GM12865 (cell line): ENCODE results near the gene SCAMP4.

ENCODE experiments used
- DNase-seq: peaks from one replicate; pipeline ENCODE4 v3.0.0; 2010; ENCODE audit warnings: low read depth
- H3K4me3 ChIP-seq: 2 replicates; pipeline ENCODE4 v1.5.1; 2011; ENCODE audit warnings: mild to moderate bottlenecking, low read depth, low read length, control low read depth
- TF ChIP-seq, protein P1 (sequence below): IDR thresholded peaks from 2 replicates; pipeline ENCODE4 v1.5.1; 2011; ENCODE audit warnings: low read length, control low read depth, low read depth, inconsistent platforms; ENCODE audit not compliant: insufficient read depth; ENCODE audit errors: missing control alignments

The SCAMP4 gene

GRCh38 chr19:1889907-1890306 is 15.3 kb upstream of the SCAMP4 start:
- no peak for DNase-seq
- no peak overlapping the region for H3K4me3 ChIP-seq
- TF ChIP-seq, protein P1, sequence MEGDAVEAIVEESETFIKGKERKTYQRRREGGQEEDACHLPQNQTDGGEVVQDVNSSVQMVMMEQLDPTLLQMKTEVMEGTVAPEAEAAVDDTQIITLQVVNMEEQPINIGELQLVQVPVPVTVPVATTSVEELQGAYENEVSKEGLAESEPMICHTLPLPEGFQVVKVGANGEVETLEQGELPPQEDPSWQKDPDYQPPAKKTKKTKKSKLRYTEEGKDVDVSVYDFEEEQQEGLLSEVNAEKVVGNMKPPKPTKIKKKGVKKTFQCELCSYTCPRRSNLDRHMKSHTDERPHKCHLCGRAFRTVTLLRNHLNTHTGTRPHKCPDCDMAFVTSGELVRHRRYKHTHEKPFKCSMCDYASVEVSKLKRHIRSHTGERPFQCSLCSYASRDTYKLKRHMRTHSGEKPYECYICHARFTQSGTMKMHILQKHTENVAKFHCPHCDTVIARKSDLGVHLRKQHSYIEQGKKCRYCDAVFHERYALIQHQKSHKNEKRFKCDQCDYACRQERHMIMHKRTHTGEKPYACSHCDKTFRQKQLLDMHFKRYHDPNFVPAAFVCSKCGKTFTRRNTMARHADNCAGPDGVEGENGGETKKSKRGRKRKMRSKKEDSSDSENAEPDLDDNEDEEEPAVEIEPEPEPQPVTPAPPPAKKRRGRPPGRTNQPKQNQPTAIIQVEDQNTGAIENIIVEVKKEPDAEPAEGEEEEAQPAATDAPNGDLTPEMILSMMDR, result no peak

DNA sequence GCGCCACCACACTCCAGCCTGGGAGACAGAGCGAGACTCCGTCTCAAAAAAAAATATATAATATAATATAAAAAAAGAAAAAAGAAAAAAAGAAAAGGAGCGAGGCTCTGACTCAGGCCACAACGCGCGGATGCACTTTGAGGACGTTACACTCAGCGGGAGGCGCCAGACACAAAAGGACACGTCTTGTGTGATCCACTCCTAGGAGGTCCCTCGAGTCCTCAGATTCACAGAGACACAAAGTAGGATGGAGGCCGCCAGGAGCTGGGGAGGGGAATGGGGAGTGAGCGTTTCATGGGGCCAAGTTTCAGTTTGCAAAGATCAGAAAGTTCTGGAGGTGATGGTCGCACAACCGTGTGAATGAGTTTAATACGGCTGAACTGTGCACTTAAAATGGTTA is 11.4 kb upstream of the SCAMP4 start:
- no peak for DNase-seq

GRCh38 chr19:1896508-1896907 is 8.7 kb upstream of the SCAMP4 start:
- peak overlapping the region; percentile 54; the same call in 1 of the 2 replicates for H3K4me3 ChIP-seq
- peak; percentile 16 for DNase-seq

More for the DNA sequence above, 11.4 kb upstream of the SCAMP4 start:
- TF ChIP-seq, protein P1, result no peak
- H3K4me3 ChIP-seq, result no peak overlapping the region

DNA sequence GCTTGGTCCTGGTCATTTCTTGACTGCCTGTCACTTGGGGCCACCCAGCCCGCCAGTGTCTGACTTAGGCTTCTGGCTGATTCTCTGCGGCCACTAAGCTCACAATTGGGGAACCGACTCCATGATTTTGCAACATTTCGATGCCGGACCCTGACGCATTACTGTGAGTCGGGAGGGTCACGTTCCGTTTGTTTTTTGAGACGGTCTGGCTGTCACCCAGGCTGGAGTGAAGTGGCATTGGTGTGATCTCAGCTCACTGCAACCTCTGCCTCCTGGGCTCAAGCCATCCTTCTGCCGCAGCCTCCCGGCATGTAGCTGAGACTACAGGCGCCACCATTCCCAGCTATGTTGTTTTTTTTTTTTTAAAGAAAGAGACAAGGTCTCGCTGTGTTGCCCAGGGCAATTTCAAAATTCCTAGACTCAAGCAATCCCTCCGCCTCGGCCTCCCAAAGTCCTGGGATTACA is 3.2 kb upstream of the SCAMP4 start:
- H3K4me3 ChIP-seq, result no peak overlapping the region
- TF ChIP-seq, protein P1, result no peak
- peak; percentile 0 for DNase-seq

More at GRCh38 chr19:1896508-1896907, 8.7 kb upstream of the SCAMP4 start:
- TF ChIP-seq, protein P1, result no peak

- peak; percentile 11 for DNase-seq
- TF ChIP-seq, protein P1, result no peak
- no peak overlapping the region for H3K4me3 ChIP-seq
These were observed 2.3 kb upstream of the SCAMP4 start for GRCh38 chr19:1902923-1903322.

- DNase-seq, result no peak
These were observed 414 bp upstream of the SCAMP4 start for GRCh38 chr19:1904860-1905109.

More at GRCh38 chr19:1904860-1905109, 414 bp upstream of the SCAMP4 start:
- H3K4me3 ChIP-seq, result peak overlapping the region; percentile 68
- TF ChIP-seq, protein P1, result no peak
